ENCODE data around the gene ARL14. TPM values are rescaled to one million over a fixed set of nuclear protein-coding genes. Genes with fewer than 3 reads are reported as not detected.

Gene ARL14
- total RNA-seq, 2 donors from 2014 or later, result 0.85 TPM; not detected in 1

- Histone ChIP-seq H3K27ac (no peak overlapping the region), H3K9me3 (no peaks in the 10 kb centered on the region), H3K4me1 (ENCODE audit: control insufficient read depth in 1 of 2, low read depth in 2 of 2) (peaks cover 8 to 10% of the 10 kb centered on the region in 2 donors), H3K27me3 (replicated peaks; ENCODE audit: insufficient read depth) (no peaks in the 10 kb centered on the region), H3K36me3 (no peaks in the 10 kb centered on the region), H3K4me3 (no peak overlapping the region)
- DNase-seq (ENCODE audit: low spot score), result no peak
- ATAC-seq (ENCODE audit: insufficient number of reproducible peaks, low FRiP score, low read depth), result no peak
- no peak for TF ChIP-seq CTCF (IDR thresholded peaks at IDR 0.05)
Observed at GRCh38 chr3:160694345-160694744, 17.4 kb downstream of the ARL14 start.

DNA sequence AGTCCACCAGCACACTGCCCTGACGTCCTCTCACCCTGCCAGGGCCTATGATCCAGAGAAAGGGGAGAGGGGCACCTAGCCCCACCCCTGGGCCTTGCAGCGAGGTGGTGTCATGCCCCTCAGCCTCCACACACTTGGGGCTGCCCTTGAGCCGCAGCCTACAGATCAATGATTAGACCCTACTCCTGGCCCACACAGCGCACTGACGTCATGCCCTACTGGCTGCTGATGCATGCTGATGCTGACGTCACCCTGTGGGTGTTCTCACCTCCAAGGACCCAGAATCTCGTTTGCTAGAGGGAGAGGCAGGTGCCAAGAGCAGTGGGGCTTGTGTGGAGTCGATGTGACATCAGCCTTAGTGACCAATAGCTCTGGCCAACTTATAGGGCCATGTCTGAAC lies 18.0 kb downstream of the ARL14 start:
- no peak for TF ChIP-seq CTCF (IDR thresholded peaks at IDR 0.05)
- Histone ChIP-seq H3K9me3 (no peaks in the 10 kb centered on the region), H3K4me1 (ENCODE audit: control insufficient read depth in 1 of 2, low read depth in 2 of 2) (peaks cover 8 to 10% of the 10 kb centered on the region in 2 donors), H3K36me3 (no peaks in the 10 kb centered on the region), H3K4me3 (no peak overlapping the region), H3K27me3 (replicated peaks; ENCODE audit: insufficient read depth) (no peaks in the 10 kb centered on the region), H3K27ac (no peak overlapping the region)
- ATAC-seq (ENCODE audit: insufficient number of reproducible peaks, low FRiP score, low read depth), result no peak
- DNase-seq (ENCODE audit: low spot score), result no peak

GRCh38 chr3:160695915-160696327 lies 19.0 kb downstream of the ARL14 start:
- Histone ChIP-seq H3K9me3 (no peaks in the 10 kb centered on the region), H3K27ac (no peak overlapping the region), H3K4me3 (no peak overlapping the region), H3K4me1 (ENCODE audit: control insufficient read depth in 1 of 2, low read depth in 2 of 2) (peaks cover 8 to 10% of the 10 kb centered on the region in 2 donors), H3K36me3 (no peaks in the 10 kb centered on the region), H3K27me3 (replicated peaks; ENCODE audit: insufficient read depth) (no peaks in the 10 kb centered on the region)
- DNase-seq (ENCODE audit: low spot score) (no peak), ATAC-seq (ENCODE audit: insufficient number of reproducible peaks, low FRiP score, low read depth) (no peak)
- no peak for TF ChIP-seq CTCF (IDR thresholded peaks at IDR 0.05)

DNA sequence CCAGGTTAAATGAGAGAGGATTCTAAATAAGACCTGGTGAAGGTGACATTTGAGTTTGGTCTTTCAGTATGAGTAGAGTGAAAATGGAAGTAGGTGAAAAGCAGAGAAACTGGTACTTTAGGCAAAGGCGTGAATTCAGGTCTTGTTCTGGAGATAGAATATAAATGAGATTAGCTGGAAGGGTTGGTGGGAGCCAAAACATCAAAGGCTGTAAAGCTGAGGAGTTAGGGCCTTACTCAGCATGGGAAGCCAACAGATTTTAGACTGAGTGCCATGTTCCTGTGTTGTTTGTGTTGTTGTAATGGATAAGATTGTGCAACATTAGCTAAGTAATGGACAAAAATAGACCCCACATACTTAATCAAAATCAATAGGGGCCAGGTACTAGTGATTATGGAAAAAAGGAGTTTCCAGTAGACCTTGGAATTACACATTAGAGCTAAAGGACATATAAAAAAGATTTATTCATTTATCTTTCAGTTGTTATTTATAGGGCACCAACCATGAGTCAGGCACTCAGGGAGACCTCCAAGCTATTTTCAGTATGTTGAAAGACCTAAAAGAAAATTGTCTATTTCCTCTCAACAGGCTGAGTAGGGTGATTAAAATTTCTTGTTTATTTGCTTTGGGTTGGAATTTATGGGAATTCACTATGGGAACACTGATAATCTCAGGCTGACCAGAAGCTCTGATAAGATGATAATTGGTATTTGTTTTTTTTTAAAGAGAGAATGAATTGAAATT lies 20.8 kb downstream of the ARL14 start:
- DNase-seq (ENCODE audit: low spot score) (no peak), ATAC-seq (ENCODE audit: insufficient number of reproducible peaks, low FRiP score, low read depth) (no peak)
- Histone ChIP-seq H3K27me3 (replicated peaks; ENCODE audit: insufficient read depth) (no peaks in the 10 kb centered on the region), H3K9me3 (no peaks in the 10 kb centered on the region), H3K27ac (no peak overlapping the region), H3K4me1 (ENCODE audit: control insufficient read depth in 1 of 2, low read depth in 2 of 2) (peaks cover 8 to 10% of the 10 kb centered on the region in 2 donors), H3K36me3 (no peaks in the 10 kb centered on the region), H3K4me3 (no peak overlapping the region)
- no peak for TF ChIP-seq CTCF (IDR thresholded peaks at IDR 0.05)

GRCh38 chr3:160698599-160699195 lies 21.7 kb downstream of the ARL14 start:
- no peak for DNase-seq (ENCODE audit: low spot score)
- no peak overlapping the region for H3K4me3 ChIP-seq
- no peak for TF ChIP-seq CTCF (IDR thresholded peaks at IDR 0.05)
- no peaks in the 10 kb centered on the region for H3K36me3 ChIP-seq
- ATAC-seq (ENCODE audit: insufficient number of reproducible peaks, low FRiP score, low read depth), result no peak
- no peak overlapping the region for H3K27ac ChIP-seq
- no peaks in the 10 kb centered on the region for H3K27me3 ChIP-seq (replicated peaks; ENCODE audit: insufficient read depth)
- H3K4me1 ChIP-seq (ENCODE audit: control insufficient read depth in 1 of 2, low read depth in 2 of 2), result peaks cover 8 to 10% of the 10 kb centered on the region in 2 donors
- no peaks in the 10 kb centered on the region for H3K9me3 ChIP-seq

All from thoracic aorta (tissue), 2 donors.